ENCODE results near the gene FOXN3. TPM values are rescaled to one million over a fixed set of nuclear protein-coding genes. Genes with fewer than 3 reads are reported as not detected.

The FOXN3 gene
- total and polyA plus RNA-seq, 2 donors (not counting 3 experiments of a cell fraction or from before 2014, with no cell fraction given): 16.9 to 41.8 TPM

DNA sequence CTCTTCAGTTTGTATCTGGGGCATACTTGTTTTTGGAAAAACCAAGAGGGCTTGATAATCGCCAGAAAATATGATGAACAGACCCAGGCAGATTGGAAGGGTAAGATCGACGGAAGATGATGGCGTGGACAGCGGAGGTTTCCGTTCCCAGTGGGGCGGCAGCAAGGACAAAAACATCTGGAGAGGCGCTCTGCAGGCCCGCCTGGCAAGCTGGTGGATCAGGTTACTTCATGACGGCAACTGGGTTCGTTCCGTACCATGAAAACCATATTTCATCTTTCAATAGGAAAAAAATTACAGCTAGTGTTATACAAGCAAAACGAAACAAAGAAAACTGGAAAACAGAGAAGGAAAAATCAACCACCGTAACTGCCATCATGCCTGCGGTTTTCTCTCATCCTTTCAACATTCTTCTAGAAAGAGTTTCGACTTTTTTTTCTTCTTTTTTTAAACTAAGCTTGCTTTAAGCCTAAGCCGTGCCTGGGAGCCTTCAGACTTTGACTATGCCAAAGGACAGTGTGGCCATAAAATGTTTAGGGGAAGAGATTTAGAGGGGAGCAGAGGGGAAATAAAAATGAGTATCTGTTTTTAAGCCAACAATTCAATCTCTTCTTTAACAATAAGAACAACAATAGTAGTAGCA lies 210.5 kb downstream of the FOXN3 start:
- Histone ChIP-seq H3K27me3 (ENCODE audit: control insufficient read depth in 2 of 2, insufficient read depth in 2 of 2, low read length in 2 of 2) (no peaks in the 10 kb centered on the region), H3K9me3 (replicated peaks; ENCODE audit: control insufficient read depth, insufficient read depth, low read length) (no peaks in the 10 kb centered on the region), H3K79me2 (ENCODE audit: control insufficient read depth, insufficient read depth, low read length) (no peaks in the 10 kb centered on the region), H3K4me3 (replicated peaks in 1 of 3; ENCODE audit: insufficient read depth in 1 of 3, low read depth in 1 of 3, low read length in 3 of 3) (no peak overlapping the region), H4K20me1 (replicated peaks; ENCODE audit: control insufficient read depth, extremely low read depth, insufficient read depth, low read length) (no peaks in the 10 kb centered on the region), H3K4me1 (ENCODE audit: control insufficient read depth, extremely low read depth, insufficient read depth, low read length) (no peaks in the 10 kb centered on the region), H2AFZ (ENCODE audit: low read depth, low read length) (no peak overlapping the region), H3K27ac (ENCODE audit: insufficient read depth, low read depth, low read length) (no peak overlapping the region), H3K36me3 (ENCODE audit: control insufficient read depth in 2 of 2, extremely low read depth in 1 of 2, insufficient read depth in 2 of 2, low read length in 2 of 2) (no peaks in the 10 kb centered on the region), H3K9ac (replicated peaks; ENCODE audit: extremely low read depth, insufficient read depth, low read length) (no peak overlapping the region), H3K4me2 (ENCODE audit: insufficient read depth, low read length) (no peak overlapping the region), H3K9me1 (replicated peaks; ENCODE audit: control insufficient read depth, extremely low read depth, insufficient read depth, low read length) (no peaks in the 10 kb centered on the region)
- TF ChIP-seq POLR2AphosphoS5 (IDR thresholded peaks at IDR 0.05; ENCODE audit: insufficient read depth, low read depth, low read length) (no peak), MAX (IDR thresholded peaks at IDR 0.05; ENCODE audit: insufficient read depth, insufficient read length) (no peak), GATA2 (IDR thresholded peaks at IDR 0.05; ENCODE audit: insufficient read depth, insufficient read length, low read depth, low read length) (no peak), JUN (IDR thresholded peaks at IDR 0.05; ENCODE audit: borderline replicate concordance, insufficient read depth, insufficient read length, low read depth) (no peak), MYC (IDR thresholded peaks at IDR 0.05; ENCODE audit: low read depth, low read length) (no peak), FOS (IDR thresholded peaks at IDR 0.05; ENCODE audit: borderline replicate concordance, insufficient read depth, low read length) (no peak), EZH2 (IDR thresholded peaks at IDR 0.05; ENCODE audit: borderline replicate concordance, low read depth, low read length, severe bottlenecking) (no peak), POLR2A (IDR thresholded peaks at IDR 0.05; ENCODE audit: low read depth, low read length) (no peak), CTCF (IDR thresholded peaks at IDR 0.05; ENCODE audit: extremely low read depth in 1 of 2, insufficient read depth in 1 of 2, low read depth in 1 of 2, low read length in 2 of 2) (no peak)
- ChIA-PET POLR2A (no interaction called here), CTCF (no interaction called here)
- no peak for DNase-seq (ENCODE audit: low read depth, low spot score)
- intact Hi-C loops (cut with micrococcal nuclease): no loop called here
- no peak for FAIRE-seq
- BruUV-seq (replicated peaks): no TSS peak
- dilution Hi-C loops (cut with MboI; ENCODE audit: extremely low pct_ligation_motif_present, low sequenced_read_pairs): no loop called here
